Measurements from ENCODE around the gene RASGRF1. TPM values are rescaled to one million over a fixed set of nuclear protein-coding genes. Genes with fewer than 3 reads are reported as not detected.

Gene RASGRF1
- total RNA-seq, 3 donors from 2014 or later = 0.22 to 0.35 TPM; not detected in 1

DNA sequence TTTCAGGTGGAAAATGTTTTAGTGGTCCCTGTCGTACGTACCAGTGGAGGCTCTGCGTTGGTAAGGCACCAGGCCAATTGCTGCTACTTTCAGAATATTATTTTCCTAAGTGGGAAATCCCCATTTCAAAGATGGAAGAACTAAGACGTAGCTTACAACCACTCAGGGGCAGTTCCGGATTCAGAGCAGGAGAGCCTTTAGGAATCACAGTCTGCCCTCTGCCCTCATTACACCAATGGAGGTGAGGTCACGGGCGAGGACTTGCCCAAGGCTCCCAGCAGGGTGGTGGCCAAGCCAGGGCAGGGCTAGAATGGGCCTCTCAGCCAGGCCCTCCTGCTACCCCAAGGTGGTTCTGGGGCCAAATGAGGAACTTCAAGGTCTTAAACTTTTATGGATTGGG lies 72.6 kb downstream of the RASGRF1 start:
- no peak for DNase-seq
- TF ChIP-seq, protein P1, sequence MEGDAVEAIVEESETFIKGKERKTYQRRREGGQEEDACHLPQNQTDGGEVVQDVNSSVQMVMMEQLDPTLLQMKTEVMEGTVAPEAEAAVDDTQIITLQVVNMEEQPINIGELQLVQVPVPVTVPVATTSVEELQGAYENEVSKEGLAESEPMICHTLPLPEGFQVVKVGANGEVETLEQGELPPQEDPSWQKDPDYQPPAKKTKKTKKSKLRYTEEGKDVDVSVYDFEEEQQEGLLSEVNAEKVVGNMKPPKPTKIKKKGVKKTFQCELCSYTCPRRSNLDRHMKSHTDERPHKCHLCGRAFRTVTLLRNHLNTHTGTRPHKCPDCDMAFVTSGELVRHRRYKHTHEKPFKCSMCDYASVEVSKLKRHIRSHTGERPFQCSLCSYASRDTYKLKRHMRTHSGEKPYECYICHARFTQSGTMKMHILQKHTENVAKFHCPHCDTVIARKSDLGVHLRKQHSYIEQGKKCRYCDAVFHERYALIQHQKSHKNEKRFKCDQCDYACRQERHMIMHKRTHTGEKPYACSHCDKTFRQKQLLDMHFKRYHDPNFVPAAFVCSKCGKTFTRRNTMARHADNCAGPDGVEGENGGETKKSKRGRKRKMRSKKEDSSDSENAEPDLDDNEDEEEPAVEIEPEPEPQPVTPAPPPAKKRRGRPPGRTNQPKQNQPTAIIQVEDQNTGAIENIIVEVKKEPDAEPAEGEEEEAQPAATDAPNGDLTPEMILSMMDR (IDR thresholded peaks at IDR 0.05) = no peak
- no peak for ATAC-seq
- no peak overlapping the region for H3K4me3 ChIP-seq
- no peaks in the 10 kb centered on the region for H3K9me3 ChIP-seq
- intact Hi-C loops (cut with DNase I, micrococcal nuclease) = no loop called here
- no peaks in the 10 kb centered on the region for H3K36me3 ChIP-seq (ENCODE audit: low read depth)
- no peaks in the 10 kb centered on the region for H3K4me1 ChIP-seq (ENCODE audit: low read depth)

DNA sequence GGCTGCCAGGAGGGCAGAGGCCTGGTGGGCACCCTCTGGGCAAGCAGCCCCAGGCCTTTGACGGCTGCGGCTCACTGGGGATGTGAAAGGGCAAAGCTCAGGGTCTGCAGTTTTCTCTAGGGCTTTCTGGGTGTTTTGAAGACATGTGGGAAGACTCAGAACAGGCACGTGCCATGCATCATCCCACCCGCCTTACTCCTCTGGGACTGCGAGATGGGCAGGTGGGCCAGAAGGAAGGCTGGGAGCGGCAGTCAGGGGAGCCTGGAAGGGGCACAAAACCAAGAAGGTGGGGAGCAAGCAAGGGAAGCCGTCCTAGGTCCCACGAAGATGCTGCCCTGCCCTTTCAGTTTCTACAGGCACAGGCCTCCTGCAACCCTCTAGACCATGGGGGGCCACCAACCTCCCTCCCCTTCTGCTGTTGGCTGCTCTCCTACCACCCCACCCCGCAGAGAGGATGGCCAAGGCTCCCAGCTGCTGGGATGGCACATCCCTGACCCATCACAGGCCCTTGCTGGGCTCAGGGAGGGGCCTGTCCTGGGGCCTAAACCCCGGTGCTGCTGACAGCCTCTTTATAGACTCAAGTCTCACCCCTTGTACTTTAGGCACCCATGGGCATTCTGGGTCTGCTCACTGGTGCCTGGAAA lies 73.9 kb downstream of the RASGRF1 start:
- ATAC-seq = no peak
- Histone ChIP-seq H3K4me1 (ENCODE audit: low read depth) (no peaks in the 10 kb centered on the region), H3K4me3 (no peak overlapping the region), H3K9me3 (no peaks in the 10 kb centered on the region), H3K36me3 (ENCODE audit: low read depth) (no peaks in the 10 kb centered on the region)
- TF ChIP-seq, protein P1 (IDR thresholded peaks at IDR 0.05) = no peak
- no peak for DNase-seq
- intact Hi-C loops (cut with DNase I, micrococcal nuclease) = no loop called here

DNA sequence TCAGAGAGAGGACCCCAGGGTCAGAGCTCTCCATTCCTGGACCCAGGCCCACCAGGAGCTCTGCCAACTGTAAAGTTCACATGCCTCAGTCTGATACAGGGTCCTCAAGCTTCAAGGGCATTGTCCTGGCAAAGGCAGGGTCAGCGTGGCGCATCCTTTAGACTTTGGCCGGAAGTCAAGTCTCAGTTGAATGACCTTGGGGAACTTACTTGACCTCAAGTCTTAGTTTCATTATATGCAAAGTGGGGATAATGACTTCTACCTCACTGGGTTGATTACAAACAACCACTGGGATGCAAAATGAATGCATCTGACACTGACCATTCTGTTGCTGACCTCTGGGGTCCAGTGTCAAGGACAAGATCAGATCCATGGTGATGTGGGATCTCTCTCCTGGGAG lies 75.2 kb downstream of the RASGRF1 start:
- Histone ChIP-seq H3K9me3 (no peaks in the 10 kb centered on the region), H3K36me3 (ENCODE audit: low read depth) (no peaks in the 10 kb centered on the region), H3K4me1 (ENCODE audit: low read depth) (no peaks in the 10 kb centered on the region), H3K4me3 (no peak overlapping the region)
- ATAC-seq (no peak), DNase-seq (no peak)
- TF ChIP-seq, protein P1 (IDR thresholded peaks at IDR 0.05) = no peak
- intact Hi-C loops (cut with DNase I, micrococcal nuclease) = no loop called here

DNA sequence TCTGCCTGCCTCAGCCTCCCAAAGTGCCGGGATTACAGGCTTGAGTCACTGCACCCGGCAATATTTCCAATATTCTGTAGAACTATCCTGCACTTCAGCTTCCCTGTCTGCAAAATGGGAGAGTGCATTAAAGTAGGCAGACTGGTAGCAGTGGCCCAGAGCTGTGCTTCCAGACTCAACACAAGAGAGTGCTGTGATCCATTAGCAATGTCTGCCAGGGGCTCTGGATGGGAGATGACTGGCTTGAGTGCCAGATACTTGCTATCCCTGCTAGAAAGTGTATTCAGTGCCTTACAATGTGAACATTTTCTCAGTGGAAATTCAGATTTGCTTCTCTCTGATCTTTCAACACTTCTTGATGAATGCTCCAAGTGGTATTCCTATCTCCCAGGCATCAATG lies 80.3 kb downstream of the RASGRF1 start:
- Histone ChIP-seq H3K4me1 (ENCODE audit: low read depth) (no peaks in the 10 kb centered on the region), H3K36me3 (ENCODE audit: low read depth) (no peaks in the 10 kb centered on the region), H3K9me3 (no peaks in the 10 kb centered on the region), H3K4me3 (no peak overlapping the region)
- intact Hi-C loops (cut with DNase I, micrococcal nuclease) = no loop called here
- ATAC-seq (no peak), DNase-seq (no peak)
- TF ChIP-seq, protein P1 (IDR thresholded peaks at IDR 0.05) = no peak

DNA sequence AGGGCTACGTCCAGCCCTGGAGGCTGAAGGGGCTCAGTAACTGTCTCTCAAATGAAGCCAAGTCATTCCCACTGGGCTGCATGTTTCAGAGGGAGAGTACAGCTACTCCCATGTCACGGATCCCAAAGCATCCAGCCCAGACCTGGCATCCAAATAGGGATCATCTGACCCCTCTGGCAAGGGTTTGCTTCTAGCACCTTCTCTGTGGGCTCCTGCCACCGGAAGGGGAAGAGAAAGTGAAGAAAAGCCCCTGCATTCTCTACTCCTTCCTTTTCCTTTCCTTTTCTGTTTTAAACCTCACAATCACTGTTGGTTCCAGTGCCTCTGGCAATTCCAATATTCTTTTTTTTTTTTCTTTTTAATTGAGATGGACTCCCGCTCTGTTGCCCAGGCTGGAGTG lies 81.2 kb downstream of the RASGRF1 start:
- TF ChIP-seq, protein P1 (IDR thresholded peaks at IDR 0.05) = no peak
- intact Hi-C loops (cut with DNase I, micrococcal nuclease) = no loop called here
- ATAC-seq (no peak), DNase-seq (no peak)
- Histone ChIP-seq H3K9me3 (no peaks in the 10 kb centered on the region), H3K36me3 (ENCODE audit: low read depth) (no peaks in the 10 kb centered on the region), H3K4me1 (ENCODE audit: low read depth) (no peaks in the 10 kb centered on the region), H3K4me3 (no peak overlapping the region)

DNA sequence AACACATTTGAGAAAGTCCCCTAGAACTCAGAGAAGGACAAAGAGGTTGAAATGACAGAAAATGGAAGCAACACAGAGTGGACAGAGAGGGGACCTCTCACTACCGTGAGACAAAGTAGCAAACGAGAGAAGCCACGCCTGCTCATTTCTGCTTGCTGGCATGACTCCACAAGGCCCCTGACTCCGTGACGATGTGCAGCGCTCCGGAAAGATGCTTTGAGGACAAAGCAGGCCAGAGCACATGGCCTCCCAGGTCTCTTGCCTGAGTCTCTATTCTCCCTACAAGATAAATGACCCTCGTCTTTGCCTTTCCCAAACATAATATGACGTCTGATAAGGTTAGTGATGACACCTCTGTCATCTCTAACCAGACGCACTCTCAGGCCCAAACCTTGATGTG lies 81.9 kb downstream of the RASGRF1 start:
- no peak overlapping the region for H3K4me3 ChIP-seq
- H3K4me1 ChIP-seq (ENCODE audit: low read depth) = no peaks in the 10 kb centered on the region
- TF ChIP-seq, protein P1 (IDR thresholded peaks at IDR 0.05) = no peak
- intact Hi-C loops (cut with DNase I, micrococcal nuclease) = no loop called here
- DNase-seq = no peak
- no peaks in the 10 kb centered on the region for H3K9me3 ChIP-seq
- no peaks in the 10 kb centered on the region for H3K36me3 ChIP-seq (ENCODE audit: low read depth)
- ATAC-seq = no peak
